Left forelimb (tissue), 1 donor: ENCODE results near the gene LRRC18.

Experiments used
- DNase-seq: peaks from one replicate; pipeline ENCODE4 v3.0.0-alpha.2; 2018; ENCODE audit warnings: low spot score

LRRC18 gene

GRCh38 chr10:48880016-48880705 is 59.5 kb downstream of the LRRC18 start:
- no peak for DNase-seq

- DNase-seq: no peak
Observed at GRCh38 chr10:48879451-48879850, 60.2 kb downstream of the LRRC18 start.

DNA sequence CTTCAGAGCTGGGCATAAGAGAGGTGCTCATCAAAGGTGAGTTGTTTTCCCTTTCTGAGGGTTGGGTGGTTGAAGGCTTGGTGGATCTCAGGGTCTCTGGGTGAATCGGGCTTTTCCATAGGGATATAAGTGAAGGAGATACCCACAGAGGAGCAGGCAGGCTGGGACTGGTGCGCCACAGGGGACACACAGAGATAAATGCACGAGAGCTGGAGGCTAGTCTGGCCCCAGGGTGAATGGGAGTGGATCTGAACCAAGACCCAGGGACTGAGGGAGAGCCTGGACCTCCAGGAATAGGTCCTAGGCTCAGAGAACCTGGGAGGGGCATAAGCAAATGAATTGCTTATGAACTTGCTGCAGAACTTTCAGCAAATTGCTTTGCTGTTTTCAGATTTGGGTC is 61.5 kb downstream of the LRRC18 start:
- DNase-seq: no peak

- no peak for DNase-seq
Observed at GRCh38 chr10:48872234-48872633, 67.4 kb downstream of the LRRC18 start.
